ENCODE data around the gene ZDHHC18.
A peak's percentile ranks its signal among the peaks of the same experiment; 100 is the strongest.
"Not testable (repeated sequence)": the region's sequence is repeated elsewhere in the genome, so short reads cannot be mapped to it uniquely, and the experiment has no call there.

ZDHHC18 gene

DNA sequence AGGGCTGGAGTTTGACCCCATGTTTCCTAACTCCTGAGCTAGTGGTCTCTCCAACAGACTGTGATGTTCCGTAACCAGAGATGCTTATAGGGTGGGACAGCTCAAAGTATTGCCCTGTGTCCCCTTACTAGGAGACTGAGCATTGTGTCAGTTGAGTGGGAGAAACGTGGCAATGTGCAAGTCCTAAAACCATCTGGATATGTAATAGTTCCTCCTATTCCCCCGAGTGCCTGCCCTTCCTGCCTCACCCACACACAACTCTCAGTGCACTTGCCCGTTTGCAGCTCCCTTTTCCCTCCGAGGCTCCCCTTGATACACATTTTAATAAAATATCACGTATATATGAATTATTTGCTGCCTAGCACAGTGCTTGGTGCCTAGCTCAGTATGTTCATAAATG lies 35.3 kb upstream of the ZDHHC18 start:
- no peak for DNase-seq (ENCODE audit: low read depth in 2 of 3, low spot score in 2 of 3)

DNA sequence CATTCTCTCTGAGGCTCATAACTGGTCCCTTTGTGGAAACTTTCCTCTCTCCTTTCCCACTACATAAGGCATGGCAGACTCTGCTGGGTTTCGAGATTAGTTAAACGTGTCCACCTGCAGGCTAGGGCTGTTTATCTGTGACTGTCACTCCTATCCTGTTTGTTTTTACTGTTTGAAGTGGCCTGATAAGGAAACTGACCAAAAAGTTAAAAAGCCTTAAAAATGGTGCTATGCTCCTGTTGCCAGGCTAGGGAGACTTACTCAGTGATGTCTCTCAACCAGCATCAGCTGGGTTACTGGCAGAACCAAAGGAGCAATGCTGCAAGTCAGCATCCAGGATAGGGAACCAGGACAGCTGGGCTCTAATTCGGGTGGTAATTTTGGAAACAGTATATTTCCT lies 34.9 kb upstream of the ZDHHC18 start:
- no peak for DNase-seq (ENCODE audit: low read depth in 2 of 3, low spot score in 2 of 3)

DNA sequence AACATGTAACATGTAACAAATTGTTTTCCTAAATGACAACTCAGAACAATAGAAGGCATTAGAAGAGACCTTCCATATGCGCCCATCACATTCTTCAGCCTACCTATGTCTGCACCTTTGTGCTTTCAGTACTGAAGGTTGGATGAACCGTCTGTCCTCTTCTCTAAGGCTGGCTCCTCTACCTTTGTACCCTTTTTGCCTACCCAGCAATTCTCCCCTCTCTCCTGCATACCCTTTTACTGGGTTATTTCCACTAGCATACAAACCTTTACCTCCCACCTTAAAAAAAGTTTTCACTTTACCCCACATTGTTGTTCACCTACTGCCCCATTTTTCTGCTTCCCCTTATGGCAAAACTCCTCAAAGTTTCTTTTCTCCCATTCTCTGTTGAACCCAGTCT lies 33.6 kb upstream of the ZDHHC18 start:
- DNase-seq (ENCODE audit: low read depth in 2 of 3, low spot score in 2 of 3): no peak

DNA sequence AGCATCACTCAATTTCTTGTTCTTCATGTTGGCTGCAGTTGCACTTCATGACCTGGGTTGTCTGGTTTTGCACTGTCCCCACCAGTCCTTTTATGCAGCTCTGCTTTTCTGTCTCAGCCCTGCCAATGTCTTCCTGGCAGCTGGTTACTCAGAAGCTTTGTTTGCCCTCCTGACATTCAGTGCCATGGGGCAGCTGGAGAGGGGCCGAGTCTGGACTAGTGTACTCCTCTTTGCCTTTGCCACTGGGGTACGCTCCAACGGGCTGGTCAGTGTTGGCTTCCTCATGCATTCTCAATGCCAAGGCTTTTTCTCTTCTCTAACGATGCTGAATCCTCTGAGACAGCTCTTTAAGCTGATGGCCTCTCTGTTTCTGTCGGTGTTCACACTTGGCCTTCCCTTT lies 32.1 kb upstream of the ZDHHC18 start:
- no peak for DNase-seq (ENCODE audit: low read depth in 2 of 3, low spot score in 2 of 3)

DNA sequence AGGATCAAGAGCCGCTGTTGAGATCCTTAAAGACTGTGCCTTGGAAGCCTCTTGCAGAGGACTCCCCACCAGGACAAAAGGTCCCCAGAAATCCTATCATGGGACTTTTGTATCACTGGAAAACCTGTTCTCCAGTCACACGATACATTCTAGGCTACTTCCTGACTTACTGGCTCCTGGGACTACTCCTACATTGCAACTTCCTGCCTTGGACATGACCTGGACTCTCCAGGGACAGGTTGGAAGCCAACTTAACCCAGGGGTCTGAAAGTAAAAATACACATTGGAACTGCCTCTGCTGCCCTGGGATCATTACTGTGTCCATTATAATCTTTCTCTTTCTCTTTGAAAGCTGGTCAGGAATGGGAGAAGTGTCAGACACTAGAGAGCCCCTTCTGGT lies 28.9 kb upstream of the ZDHHC18 start:
- DNase-seq (ENCODE audit: low read depth in 2 of 3, low spot score in 2 of 3): no peak

DNA sequence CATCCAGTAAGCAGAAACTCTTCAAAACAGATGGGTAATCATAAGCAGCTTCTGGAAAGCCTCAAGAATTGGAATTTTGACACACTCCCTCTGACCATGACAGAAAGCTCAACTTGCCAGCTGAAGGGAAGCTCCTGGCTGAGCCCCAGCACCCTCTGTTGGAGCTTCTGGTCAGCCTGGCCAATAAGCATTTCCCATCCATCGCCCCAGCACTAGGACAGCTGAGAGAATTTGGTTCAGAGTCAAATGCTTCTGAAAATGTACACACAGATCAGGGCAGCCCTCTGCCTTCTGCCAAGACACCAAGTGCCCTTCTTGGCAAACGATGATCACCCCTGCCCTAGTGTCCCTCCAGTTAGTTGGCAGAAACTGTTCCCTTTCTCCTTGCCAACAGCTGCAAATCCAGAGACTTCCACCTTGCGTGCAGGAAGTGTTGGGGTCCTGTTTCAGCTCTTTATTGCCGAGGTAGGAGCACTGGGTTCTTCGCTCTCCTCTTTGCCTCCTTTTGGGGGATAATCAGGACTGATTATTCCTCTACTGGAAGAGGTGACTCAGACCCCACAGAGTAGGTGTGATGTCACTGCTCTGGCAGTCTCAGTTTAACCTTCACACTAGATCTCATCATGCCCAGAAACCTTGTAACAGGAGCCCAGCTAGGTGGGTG lies 26.9 kb upstream of the ZDHHC18 start:
- DNase-seq (ENCODE audit: low read depth in 2 of 3, low spot score in 2 of 3): peak in 1 of 3 experiments; percentile 12

DNA sequence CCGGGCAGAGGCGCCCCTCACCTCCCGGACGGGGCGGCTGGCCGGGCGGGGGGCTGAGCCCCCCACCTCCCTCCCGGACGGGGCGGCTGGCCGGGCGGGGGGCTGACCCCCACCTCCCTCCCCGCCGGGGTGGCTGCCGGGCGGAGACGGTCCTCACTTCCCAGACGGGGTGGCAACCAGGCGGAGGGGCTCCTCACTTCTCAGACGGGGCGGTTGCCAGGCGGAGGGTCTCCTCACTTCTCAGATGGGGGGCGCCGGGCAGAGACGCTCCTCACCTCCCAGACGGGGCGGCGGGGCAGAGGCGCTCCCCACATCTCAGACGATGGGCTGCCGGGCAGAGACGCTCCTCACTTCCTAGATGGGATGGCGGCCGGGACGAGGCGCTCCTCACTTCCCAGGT lies 22.6 kb upstream of the ZDHHC18 start:
- DNase-seq (ENCODE audit: low read depth in 2 of 3, low spot score in 2 of 3): not testable (repeated sequence)

DNA sequence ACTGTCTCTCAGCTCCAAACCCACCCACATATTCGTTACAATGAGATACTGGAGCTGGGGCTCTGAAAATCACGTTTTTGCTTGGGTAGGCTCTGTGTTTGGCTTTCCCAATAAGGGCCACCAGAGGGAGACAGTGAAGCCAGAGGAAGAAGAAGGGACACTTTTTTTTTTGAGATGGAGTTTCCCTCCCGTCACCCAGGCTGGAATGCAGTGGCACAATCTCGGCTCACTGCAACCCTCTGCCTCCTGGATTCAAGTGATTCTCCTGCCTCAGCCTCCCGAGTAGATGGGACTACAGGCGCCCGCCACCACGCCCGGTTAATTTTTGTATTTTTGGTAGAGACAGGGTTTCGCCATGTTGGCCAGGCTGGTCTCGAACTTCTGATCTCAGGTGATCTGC lies 16.4 kb upstream of the ZDHHC18 start:
- DNase-seq (ENCODE audit: low read depth in 2 of 3, low spot score in 2 of 3): peak in 1 of 3 experiments; percentile 29

DNA sequence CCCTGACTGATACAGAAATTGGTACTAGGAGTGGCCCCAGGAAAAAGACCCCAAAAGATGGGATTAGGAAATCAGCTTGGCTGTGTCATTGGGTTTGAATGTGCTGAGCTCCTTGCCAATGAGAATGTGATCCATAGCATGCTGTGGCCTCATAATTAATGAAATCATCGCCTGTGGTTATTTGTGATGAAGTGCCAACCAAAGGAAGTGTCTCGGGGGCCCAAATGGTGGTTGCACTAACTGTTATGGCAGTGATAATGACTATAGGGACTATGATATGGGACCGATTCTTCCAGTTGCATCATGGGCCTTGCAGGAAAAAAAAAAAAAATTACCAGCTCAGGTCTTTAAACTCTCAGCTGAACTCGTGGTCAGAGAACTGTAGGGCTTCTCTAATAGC lies 15.4 kb upstream of the ZDHHC18 start:
- no peak for DNase-seq (ENCODE audit: low read depth in 2 of 3, low spot score in 2 of 3)

DNA sequence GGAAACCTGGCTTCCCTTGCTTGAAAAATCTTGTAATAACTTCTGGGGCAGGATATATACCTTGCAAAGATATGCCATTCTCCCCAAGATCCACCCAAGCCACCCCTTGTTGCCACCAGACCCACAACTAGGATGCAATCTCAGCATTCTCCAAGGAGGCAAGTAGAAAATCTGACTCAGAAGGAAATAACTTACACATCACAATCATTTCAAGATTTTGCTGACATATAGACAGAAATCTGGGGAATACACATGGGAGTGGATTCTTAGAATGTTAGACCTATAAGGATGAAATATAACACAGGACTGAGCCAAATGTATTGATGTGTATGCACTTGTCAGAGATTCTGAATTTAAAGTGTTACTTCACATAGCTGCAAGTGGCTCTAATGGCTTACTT lies 14.8 kb upstream of the ZDHHC18 start:
- DNase-seq (ENCODE audit: low read depth in 2 of 3, low spot score in 2 of 3): no peak

DNA sequence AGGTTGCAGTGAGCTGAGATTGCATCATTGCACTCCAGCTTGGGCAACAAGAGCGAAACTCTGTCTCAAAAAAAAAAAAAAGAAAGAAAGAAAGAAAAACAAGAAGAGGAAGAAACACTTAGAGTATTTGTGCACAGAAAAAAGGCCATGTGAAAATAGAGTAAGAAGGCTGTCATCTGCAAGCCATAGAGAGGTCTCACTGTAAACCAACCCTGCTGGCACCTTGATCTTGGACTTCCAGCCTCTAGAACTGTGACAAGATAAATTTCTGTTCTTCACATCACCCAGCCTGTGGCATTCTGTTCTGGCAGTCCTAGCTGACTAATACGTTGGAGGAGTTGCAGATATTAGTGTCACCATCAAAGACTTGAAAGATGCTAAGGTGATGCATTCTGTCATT lies 12.1 kb upstream of the ZDHHC18 start:
- no peak for DNase-seq (ENCODE audit: low read depth in 2 of 3, low spot score in 2 of 3)

DNA sequence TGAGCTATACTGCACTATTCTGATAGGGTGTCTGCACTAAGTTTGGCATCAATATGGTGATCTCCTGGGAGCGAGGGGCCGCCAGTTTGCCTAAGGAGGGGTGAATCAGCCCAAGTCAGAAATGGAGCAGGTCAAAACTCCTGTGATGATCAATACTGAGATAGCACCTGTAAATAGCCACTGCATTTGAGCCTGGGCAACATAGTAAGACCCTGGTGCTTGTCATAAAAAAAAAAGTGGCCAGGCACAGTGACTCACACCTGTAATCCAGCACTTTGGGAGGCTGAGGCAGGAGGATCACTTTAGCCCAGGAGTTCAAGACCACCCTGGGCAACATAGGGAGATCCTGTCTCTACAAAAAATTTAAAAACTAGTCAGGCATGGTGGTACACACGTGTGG lies 11.6 kb upstream of the ZDHHC18 start:
- no peak for DNase-seq (ENCODE audit: low read depth in 2 of 3, low spot score in 2 of 3)

DNA sequence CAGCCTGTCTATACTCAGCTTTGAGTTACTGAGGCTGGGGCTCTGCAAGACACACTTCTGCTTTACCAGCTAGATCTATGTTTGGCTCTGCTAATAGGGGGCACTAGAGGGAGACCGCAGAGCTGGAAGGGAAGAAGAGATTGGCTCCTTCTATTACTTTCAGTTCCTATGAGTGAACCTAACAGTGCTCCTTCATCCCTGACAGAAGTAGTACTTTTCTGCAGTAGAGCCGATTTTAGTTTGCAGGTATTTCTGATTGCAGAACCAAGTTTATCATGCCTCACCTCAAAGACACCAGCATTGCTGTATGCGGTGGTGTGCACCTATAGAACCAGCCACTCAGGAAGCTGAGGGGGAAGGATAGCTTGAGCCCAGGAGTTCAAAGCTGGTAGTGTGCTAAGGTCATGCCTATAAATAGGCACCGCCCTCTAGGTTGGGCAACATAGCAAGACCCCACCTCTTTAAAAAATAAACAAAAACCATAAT lies 5.7 kb upstream of the ZDHHC18 start:
- DNase-seq (ENCODE audit: low read depth in 2 of 3, low spot score in 2 of 3): no peak

DNA sequence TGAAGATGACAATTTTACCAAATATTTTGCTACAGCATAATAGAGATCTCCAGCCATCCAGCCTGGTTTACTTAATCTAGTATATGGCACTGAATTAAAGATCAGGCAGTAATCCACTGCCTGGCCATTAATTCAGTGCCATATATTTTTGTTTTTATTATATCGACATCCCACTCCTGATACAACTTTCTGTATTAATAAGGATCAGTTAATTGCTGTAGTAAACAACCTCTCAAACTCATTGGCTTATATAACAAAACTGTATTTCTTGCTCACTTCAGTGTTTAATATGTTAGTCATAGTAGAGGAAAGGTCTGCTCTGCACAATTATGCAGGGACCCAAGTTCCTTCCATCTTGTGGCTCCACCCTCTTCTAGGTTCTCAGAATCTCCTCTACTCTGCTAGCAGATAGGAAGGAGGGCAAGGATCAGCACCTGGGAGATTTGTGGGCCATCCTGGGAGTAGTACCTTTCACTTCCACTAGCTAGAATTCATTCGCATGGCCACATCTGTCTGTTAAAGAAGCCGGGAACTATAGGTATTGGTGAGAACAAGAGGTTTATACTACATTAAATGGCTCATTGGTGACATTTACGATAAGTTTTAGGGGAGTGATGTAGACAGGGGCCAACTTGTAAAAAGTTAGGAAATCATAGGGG lies 3.6 kb upstream of the ZDHHC18 start:
- DNase-seq (ENCODE audit: low read depth in 2 of 3, low spot score in 2 of 3): no peak

DNA sequence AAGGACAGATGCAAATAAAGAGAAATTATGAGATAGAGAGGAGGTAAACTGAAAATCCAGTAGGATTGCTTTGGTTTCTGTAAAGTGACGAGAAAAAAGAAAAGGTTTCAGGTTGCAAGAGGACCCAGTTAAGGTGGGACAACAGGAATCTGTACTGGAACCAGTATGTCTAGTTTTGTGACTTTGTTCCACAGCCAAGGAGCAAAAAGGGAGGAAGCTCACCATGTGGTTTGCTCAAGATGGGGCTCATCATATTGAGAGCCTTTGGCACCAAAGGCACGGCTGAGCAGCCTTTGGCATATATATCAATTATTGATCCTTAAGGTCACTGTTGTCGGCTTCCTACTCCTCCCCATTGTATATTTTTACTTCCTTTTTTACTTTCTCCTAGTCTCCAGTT lies 1.8 kb upstream of the ZDHHC18 start:
- no peak for DNase-seq (ENCODE audit: low read depth in 2 of 3, low spot score in 2 of 3)

DNA sequence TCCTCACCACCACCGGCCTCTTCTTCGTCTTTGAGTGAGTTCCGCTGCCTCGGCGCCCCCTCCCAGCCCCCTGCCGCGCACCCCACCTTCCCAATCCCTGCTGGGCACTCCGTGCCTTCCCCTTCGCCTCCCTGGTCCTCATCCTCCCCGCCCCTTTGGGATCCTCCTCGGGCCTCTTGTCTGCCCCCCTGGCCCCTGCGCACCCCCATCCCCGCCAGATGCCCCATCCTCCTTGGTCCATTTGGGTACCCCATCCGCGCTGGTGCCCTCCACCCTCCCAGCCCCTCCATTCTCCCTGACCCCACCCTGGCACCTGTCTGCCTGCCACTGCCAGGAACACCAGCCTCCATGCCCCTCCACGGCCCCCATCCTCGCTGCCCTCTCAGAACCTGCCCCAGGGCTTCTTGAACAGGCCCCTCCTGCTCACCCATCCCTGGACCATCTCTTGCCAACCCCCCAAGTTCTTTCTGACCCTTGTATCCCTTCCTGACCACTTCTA lies 667 bp downstream of the ZDHHC18 start:
- no peak for DNase-seq (ENCODE audit: low read depth in 2 of 3, low spot score in 2 of 3)

DNA sequence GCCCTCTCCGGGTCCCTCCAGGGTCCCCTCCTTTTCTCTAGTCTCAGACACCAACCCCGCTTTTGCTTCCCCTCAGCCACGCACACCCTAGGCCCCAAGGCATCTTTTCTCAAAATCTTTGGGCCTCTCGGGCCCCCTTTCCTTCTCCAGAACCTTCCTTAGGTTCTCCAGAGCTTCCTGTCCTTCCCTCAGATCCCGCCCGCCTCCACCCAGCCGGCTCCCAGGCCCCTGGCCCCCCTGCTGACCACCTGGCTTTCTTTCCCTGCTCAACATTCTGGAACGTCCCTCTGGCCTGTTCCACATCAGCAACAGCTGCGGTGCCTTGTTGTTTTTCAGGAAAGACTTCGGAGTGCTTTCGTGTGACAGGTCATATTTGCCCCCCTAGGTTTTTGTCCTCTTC lies 1.2 kb downstream of the ZDHHC18 start:
- no peak for DNase-seq (ENCODE audit: low read depth in 2 of 3, low spot score in 2 of 3)

DNA sequence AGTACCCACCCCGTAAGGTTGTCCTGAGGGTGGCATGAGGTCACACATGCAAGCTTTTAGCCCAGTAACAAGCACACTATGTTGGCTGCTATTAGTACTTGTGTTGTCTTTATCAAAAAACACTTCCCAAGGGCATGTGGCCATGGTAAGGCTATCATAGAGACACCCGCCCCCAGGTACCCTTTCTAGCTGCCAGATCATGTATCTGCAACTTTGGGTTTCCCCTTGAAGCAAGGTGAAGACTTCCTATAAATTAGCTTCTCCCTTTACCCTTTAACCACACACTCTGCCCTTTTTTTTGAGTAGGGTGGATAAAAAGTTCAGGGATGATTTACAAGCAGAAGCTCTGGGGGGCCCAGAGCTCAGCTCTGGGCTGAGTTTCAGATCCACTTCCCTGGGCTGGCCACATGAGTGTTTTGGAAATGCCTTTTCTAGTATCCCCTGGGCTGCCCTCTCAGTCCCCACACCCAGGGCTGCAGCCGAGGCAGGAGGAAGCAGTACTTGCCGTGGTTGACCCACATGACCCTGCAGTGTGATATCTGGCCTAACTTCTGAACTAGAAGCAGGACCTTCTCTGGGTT lies 2.0 kb downstream of the ZDHHC18 start:
- no peak for DNase-seq (ENCODE audit: low read depth in 2 of 3, low spot score in 2 of 3)

DNA sequence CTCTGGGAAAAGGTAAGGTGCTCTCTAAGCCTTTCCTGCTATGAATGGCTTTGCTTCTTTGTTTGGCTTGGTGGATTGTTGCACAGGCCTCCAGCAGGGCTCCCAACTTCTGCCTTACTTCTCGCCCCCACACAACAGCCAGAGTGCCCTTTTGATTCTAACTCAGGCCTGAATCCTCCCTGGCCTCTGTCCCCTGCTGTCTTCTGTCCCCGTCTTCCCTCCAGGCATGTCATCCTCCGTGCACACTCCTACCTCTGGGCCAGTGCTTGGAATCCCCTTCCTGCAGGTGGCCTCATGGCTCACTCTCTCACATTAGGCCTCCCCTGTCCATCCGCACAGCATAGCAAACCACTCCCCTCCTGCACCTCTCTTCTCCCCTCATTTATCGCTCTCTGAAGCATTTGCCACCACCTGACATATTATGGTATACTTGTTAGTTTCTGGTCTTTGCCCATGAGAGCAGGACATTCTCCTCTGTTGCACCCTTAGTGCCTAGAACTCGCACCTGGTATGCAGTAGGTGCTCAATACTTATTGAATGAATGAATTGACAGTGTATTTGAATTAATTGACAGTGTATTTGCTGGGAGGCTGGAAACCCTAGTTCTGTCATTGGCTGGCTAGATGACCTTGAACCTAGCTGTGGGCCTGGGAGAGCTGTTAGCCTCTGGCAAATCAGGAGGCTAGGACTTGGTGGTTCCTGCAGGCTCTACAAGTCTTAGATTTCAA lies 2.9 kb downstream of the ZDHHC18 start:
- DNase-seq (ENCODE audit: low read depth in 2 of 3, low spot score in 2 of 3): no peak

DNA sequence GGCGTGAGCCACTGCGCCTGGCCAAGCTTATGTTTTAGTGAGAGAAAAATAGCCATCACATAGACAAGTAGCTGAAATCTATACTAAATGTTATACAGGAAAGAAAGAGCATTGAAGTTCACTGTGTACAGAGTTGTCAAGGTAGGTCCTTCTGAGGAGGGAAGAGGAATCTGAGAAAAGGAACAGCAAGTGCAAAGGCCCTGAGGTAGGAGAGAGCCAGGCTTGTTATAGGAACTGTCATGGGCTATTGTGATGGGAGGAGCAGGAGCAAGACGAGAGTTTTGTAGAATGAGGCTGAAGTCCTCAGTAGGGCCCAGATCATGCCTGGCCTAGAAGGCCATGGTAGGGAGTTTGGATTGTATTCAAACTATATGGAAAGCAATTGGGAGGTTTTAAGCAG lies 4.6 kb downstream of the ZDHHC18 start:
- DNase-seq (ENCODE audit: low read depth in 2 of 3, low spot score in 2 of 3): no peak

DNA sequence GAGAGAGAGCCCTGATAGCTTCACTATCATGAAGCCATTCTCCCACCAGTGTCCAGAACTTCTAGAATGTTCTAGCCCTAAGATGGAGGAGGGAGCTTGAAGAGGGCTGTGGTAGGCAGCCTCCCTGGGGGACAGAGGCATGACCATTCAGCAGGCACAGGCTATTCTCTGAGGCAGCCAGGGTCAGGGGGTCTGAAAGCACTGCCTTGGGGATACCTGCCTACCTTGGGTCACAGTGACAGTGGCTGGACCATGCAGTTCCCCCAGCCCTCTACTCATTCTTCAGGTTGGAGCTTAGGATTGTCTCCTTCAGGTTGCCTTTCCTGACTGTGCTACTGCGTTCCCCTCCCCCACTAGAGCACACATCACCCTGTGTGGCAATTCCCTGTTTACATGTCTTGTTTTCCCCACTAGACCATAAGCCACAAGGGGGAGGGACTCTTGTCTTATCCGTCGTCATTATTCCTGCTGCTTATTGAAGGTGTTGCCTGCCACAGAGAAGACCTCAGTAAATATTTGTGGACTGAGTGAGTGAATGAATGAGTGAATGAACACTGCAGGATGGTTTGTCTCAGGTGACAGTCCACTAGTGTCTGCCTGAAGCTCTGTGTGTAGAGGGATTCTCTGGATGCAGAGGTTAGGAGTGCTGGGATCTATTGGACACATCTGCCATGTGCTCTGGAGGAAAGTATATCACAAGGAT lies 5.2 kb downstream of the ZDHHC18 start:
- no peak for DNase-seq (ENCODE audit: low read depth in 2 of 3, low spot score in 2 of 3)

Measured in activated CD8-positive, alpha-beta memory T cell treated with anti-CD3 and anti-CD28 coated beads for 48 hours (primary cell).